CD4-positive, alpha-beta T cell treated with Interferon alpha-2 for 1 hour (primary cell): Measurements from ENCODE around the gene LGALS12.
"Not testable (repeated sequence)": the region's sequence is repeated elsewhere in the genome, so short reads cannot be mapped to it uniquely, and the experiment has no call there.

ENCODE experiments used
- DNase-seq, 2 donors: peaks; one replicate each; pipeline ENCODE4 v3.0.0-alpha.2; 2020 to 2022

The LGALS12 gene

DNA sequence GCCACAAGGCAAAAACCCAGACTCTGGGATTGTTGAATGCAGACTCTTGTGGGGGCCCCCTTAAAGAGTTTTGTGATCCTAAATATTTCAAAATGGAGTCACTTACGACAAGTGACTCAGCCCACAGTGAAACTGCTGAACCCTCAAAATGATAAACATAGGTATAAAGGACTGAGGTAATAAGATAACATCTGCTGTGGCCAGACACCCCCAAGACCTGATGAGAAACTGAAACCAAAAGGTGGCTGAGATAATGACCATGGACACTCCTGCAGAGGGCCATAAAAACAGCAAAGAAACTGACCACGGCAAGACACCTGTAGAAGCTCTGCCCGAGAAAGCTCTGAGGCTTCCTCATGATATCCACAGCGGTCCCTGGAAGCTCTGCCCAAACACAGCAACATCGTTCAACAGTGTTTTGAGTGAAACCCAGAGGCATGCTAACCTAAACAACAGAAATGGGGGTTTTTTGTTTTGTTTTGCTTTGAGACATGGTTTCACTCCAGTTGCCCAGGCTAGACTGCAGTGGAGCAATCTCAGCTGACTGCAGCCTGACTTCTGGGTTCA, 29.1 kb downstream of the LGALS12 start:
- DNase-seq = peak in 1 of 2 donors; percentile 55

GRCh38 chr11:63535734-63536133, 29.9 kb downstream of the LGALS12 start:
- peak in 1 of 2 donors; percentile 48 for DNase-seq

DNA sequence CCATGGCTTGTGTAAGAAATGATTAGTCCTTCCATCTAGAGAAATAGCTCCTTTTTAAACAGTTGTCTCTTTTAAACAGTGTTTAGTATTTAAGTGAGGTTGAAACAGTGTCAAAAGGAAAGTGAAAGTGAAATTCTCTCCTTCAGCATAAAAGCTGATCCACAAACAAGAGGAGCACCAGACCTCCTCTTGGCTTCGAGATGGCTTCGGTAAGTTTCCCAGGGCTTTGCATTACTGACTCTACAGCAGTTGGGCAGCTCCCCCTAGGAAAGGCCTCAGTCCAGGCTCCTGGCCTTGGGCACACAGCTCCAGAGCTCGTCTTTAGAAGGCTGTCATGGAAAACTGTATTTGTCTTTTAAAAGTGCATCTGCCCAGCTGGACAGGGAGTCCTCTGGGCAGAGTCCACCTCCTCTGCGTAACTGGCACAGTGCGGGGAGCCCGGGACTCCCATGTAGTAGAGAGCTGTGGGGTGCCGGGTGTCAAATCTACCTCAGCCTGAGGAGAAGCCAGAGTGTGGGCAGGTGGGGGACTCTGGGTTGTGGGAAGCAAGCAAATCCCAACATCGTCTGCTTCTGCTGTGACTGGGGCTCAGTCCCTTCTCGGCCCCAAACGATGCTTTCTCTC, 30.9 kb downstream of the LGALS12 start, which contains the start of gene PLAAT4:
Gene PLAAT4, plus strand, starts transcription at position 140 of the 624 bp plus-strand sequence. Its CDS starts 61 bp downstream, at position 201.
- DNase-seq = peak; percentile 30 to 72

- DNase-seq = peak; percentile 22 to 47
Measured at GRCh38 chr11:63537293-63538101, 31.6 kb downstream of the LGALS12 start.

DNA sequence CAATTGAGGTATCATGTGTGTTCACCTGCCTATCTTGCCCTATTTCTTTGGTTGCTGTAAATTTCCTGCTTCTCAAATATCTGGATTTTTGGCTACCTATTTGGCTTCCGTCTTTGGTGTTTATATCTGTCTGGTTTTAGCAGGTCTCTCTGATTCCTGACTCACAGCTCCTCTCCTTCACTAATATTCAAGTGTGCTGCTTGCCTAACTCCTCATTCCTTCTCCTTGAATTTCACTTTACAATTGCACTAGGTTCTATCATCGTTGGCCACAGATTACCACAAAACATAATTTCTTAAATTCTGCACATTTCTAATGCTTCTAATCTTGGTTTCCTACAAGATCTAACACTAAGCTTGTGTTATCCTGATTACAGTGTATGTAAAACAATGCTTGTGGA, 36.6 kb downstream of the LGALS12 start:
- DNase-seq = not testable (repeated sequence)

DNA sequence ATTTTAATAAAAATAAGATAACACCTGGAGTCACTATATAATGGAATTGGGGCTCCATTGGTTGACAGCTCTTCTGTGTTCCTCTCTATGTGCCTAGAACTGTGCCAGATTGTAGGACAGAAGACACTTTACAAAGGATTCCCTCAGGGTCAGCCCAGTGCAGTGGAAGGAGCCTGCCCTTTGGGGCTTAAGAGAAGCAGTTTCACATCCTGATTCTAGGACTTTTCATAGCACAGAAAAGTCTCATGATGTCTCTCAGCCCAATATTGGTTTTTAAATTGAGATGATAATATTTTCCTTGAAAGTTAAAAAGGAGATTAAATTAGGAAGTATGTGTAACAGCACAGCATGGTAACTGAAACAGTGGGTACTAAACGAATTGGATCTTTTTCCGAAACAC, 37.8 kb downstream of the LGALS12 start:
- DNase-seq = no peak

DNA sequence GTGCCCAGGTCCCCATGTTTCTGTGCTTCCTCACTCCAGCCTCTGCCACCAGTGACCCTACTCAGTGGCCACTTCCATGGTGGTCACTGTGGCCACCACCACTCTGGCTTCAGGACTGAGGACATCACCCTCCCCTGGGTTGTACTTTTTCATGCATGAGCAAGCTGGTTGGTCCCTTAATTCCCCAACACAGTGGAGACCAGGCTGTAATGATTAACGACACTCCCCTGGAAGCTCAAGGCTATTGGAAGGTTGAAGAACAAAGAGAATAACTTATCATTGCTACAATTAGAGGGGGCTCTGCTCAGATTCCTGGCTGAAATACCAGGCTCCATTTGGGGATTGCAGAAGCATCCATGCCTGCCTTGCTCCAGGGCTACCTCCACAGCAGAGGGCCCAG, 41.2 kb downstream of the LGALS12 start:
- no peak for DNase-seq

- no peak for DNase-seq
Measured at GRCh38 chr11:63548178-63548577, 42.3 kb downstream of the LGALS12 start.

DNA sequence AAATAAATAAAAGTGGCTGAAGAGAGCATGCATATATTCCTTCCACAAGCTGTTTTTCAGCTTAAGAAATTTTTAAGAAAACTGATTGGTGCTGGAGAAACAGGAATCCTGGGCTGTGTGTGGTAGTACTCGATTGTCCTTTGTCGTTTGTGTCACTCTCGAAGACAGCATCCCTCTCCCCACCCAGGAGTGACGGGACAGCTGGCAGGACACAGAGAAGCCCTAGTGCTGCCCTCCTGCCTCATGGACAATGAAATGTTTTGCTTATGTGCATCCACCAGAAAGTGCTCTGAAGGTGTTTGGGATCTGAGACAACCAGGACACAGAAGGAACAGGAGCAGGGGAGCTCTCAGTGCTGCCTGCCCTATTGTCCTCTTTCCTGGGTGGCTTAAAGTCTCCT, 43.5 kb downstream of the LGALS12 start:
- DNase-seq = no peak

GRCh38 chr11:63550156-63550700, 44.3 kb downstream of the LGALS12 start:
- not testable (repeated sequence) for DNase-seq

- DNase-seq = peak; percentile 55 to 65
Measured at GRCh38 chr11:63551091-63551888, 45.4 kb downstream of the LGALS12 start.

DNA sequence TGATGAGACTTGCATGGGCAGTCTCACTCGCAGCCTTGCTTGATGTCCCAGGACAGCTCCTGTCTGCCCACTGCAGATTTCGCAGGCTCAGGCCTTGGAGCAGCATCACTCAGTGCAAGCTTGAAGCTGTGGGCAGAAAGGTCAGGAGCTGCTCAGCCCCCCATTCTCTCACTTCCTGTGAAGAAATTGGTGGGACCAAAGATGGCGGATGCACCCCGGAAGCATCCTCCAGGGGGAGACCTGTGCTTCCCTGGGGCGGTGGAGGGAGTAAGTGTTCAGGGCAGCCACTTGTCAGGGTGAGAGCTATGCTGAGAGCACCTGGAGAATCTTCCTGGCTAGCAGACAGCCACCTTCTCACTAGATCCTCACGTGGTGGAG, 46.0 kb downstream of the LGALS12 start:
- peak in 1 of 2 donors; percentile 53 for DNase-seq

DNA sequence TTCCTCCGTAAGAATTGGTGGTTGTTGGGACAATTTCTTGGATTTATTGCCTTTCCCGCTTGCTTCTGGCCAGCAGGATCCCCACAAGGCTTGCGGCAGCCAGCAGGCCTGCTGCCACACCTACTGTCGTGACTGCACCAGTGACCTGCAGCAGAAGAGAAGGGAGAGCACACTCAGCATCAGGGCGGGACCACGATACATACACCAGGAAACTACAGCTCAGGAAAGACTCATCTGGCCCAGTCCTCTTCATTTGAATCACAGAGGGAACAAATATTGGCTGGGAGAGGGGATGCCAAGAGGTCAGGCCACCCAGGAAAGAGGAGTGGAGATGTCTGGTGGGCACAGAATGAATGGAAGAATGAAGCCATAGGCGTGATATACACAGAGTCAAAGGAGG, 47.0 kb downstream of the LGALS12 start:
- no peak for DNase-seq

DNA sequence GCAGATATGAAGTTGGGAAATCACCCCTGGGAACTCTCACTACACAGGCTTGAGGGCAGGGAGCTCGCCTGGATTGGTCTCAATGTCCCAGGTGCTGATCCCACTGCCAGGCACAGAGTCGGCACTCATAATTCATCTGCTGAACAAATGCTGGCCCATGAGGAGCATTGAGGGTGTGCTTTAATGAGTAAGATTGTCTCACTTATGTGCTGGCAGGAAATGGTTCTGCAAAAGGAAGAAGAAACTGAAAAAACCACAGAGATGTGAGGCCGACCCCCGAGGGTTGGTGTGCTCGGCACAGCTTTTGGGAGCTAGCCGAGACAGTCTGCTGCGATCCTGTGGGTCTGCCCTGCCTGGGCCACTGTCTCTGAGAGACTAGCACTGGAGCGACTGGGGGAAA, 47.9 kb downstream of the LGALS12 start:
- peak; percentile 74 to 83 for DNase-seq

DNA sequence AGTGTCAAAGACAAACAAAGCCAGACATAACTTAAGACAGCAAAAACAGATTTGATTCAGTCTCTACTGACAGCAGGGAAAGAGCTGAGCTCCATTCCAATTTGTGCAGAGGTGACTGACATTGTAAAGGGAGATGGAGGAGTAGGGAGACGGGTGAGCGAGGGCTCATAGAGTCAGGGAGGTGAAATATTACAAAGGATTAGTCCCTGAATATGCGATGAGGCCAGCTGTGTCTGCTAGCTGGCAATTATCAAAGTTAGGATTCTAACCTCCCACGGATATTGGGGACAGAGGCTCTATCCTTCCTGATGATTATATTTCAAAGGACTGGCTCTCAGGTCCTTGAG, 49.0 kb downstream of the LGALS12 start:
- DNase-seq = no peak

DNA sequence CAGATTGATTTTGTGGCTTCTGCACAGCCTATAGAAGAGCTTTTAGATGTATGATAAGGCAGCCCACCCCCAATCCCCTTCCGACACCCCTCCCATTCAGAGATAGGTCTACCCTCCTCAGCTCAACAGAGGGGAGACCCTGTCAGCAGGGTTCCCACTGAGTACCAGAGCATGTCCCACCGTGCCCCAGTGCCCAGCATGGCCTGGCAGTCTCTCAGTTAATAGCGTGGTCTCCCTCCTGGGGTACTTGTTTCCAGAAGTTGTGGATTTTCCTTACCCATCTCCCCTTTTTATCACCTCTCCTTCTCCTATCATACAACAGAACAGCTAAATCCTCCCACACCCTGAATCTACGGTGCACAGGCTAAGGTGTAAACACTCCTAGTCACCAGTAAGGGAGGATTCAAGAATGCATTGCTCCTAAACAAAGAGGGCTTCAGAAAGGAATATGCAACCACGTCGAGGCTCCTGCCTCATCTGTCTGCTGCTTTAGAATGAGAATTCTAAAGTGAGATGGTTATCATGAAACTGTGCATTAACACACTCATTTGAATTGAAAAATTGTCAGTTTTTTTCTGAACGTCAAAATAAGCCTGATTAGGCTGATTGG, 50.6 kb downstream of the LGALS12 start:
- no peak for DNase-seq

GRCh38 chr11:63557570-63557969, 51.7 kb downstream of the LGALS12 start:
- DNase-seq = no peak

GRCh38 chr11:63558459-63559157, 52.7 kb downstream of the LGALS12 start:
- DNase-seq = no peak

DNA sequence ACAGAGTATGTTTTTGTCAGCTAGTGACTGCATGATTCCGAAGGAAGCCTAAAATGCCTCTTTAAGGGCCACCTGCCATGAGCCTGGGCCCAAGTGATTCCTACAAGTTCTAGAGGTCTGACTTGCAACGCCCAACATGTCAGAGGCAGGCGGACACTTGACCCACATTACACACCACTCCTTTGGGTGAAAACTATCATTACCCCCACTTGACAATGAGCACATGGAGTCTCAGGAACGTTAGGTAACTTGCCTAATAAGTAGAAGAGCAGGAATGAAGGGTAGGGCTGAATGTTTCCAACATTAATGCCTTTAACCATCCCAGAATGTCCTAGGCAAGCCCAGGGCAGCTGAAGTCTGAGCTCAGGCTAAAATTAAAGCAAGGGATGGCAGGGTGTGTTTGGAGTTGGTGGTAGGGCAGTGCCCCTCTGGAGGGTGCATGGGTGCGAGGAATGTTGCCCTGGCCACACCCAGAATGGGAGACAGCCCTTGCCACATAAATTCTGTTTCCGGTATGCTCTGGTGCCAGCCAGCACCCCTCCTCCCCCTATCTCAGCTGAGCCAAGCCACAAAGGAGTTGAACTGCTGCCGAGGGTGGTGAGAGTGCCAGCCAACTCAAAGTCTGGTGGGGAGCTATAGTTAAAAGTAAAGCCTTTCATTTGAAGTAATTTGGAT, 54.8 kb downstream of the LGALS12 start:
- DNase-seq = peak in 1 of 2 donors; percentile 49

- DNase-seq = no peak
Measured at GRCh38 chr11:63563201-63564055, 57.5 kb downstream of the LGALS12 start, which contains the start of gene PLAAT2. TSS of gene PLAAT2 (minus strand) at chr11:63563379. CDS start at chr11:63563324, 55 bp downstream.
